Prostate gland (tissue), 2 donors: ENCODE results near the gene TDRD9.

Source experiments
- CTCF ChIP-seq, 4 experiments: fragments of 200-600 bp in 2 of 4; fragments of 450-650 bp in 2 of 4; sonication (generic) in 2 of 4; IDR thresholded peaks; 1 replicate in 3 of 4; 2 replicates in 1 of 4; pipeline ENCODE4 v1.5.1; 2016 to 2019; ENCODE audit warnings: antibody characterized with exemption in 4 of 4, mild to moderate bottlenecking in 2 of 4, moderate library complexity in 2 of 4
- POLR2AphosphoS5 ChIP-seq: sonication (generic); formaldehyde crosslinking; IDR thresholded peaks from one replicate; pipeline ENCODE4 v1.6.1; 2017; ENCODE audit warnings: antibody characterized with exemption

- TF ChIP-seq CTCF (IDR thresholded peaks at IDR 0.05) (no peak), POLR2AphosphoS5 (no peak)
Measured at GRCh38 chr14:104101651-104102281, 173.5 kb downstream of the TDRD9 start.
